LNCAP (cell line): ENCODE measurements around the gene LRRD1.

Experiments
- CTCF ChIP-seq: fragments of 450-650 bp; IDR thresholded peaks from 2 replicates; pipeline ENCODE4 v1.5.1; 2017; ENCODE audit warnings: mild to moderate bottlenecking

LRRD1 gene

GRCh38 chr7:92150450-92151017 lies 28.4 kb downstream of the LRRD1 start:
- TF ChIP-seq CTCF = no peak

GRCh38 chr7:92149736-92150239 lies 29.2 kb downstream of the LRRD1 start:
- TF ChIP-seq CTCF = no peak

- no peak for TF ChIP-seq CTCF
These were observed 37.8 kb downstream of the LRRD1 start for GRCh38 chr7:92141161-92141560.

- TF ChIP-seq CTCF = no peak
These were observed 41.4 kb downstream of the LRRD1 start for GRCh38 chr7:92137557-92137956.

GRCh38 chr7:92135052-92135889 lies 43.7 kb downstream of the LRRD1 start:
- no peak for TF ChIP-seq CTCF

GRCh38 chr7:92134271-92135051 lies 44.5 kb downstream of the LRRD1 start, which contains the start of gene CYP51A1:
Gene CYP51A1, minus strand, starts transcription at chr7:92134477. Its CDS starts 113 bp downstream, at chr7:92134364.
- TF ChIP-seq CTCF = no peak

DNA sequence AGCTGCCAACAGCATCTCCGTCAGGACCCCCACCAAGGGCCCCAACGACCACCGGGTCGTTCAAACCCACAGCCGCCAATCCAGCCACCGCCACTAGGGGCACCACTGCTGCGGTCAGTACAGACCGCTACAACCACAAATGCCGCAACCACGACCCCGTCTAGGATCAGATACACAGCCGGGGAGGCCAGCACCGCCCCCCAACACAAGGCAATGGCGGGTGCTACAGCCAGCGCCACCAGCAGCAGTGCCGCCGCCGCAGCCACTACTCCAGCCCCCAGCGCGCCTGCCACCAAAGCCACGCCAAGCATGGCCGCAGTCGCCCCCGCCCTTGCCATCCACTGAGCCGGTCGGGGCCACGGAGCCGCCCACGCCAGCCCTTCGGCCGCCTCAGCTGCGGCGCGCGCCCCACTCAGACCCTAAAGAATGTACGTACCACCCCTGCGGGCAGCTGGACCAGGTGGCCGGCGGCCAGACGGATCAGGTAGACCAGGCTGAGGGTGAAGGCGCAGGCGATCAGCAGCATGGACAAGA lies 45.1 kb downstream of the LRRD1 start:
- peak; percentile 94 for TF ChIP-seq CTCF
